OCI-LY7 (cell line): ENCODE results near the gene MBD3.

Experiments
- EZH2phosphoT487 ChIP-seq: fragments of 200-600 bp; sonication (generic); IDR thresholded peaks from 2 replicates; pipeline ENCODE4 v1.6.1; 2018; ENCODE audit warnings: low read depth, borderline replicate concordance, mild to moderate bottlenecking, mixed run types, antibody characterized with exemption, low read length, moderate library complexity, mixed read lengths
- TF ChIP-seq, protein P1 (sequence below): fragments of 200-600 bp; sonication (generic); conservative IDR thresholded peaks from 2 replicates; pipeline ENCODE4 v1.5.1; 2014; ENCODE audit warnings: mild to moderate bottlenecking, antibody characterized with exemption, low read length, moderate library complexity, mixed read lengths

DNA sequence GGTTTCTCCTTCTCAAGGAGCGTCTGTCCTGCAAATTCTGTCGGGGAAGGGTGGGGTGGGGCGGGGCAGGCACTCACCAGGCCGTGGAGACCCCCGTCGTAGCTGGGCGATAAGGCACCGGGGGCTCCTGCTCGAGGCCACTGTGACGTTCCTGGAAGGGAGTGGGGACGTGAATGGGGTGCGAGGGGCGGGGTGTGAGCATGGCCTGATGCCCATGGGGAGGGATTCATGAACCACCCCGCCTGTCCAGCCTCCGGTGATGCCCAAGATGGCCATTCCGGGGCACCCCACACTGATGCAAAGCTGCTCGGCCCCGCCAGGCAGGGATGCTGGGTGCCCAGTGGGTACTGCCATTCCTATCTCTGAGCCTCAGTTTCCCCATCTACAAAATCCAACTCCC is 27.0 kb upstream of the MBD3 start:
- TF ChIP-seq, protein P1, sequence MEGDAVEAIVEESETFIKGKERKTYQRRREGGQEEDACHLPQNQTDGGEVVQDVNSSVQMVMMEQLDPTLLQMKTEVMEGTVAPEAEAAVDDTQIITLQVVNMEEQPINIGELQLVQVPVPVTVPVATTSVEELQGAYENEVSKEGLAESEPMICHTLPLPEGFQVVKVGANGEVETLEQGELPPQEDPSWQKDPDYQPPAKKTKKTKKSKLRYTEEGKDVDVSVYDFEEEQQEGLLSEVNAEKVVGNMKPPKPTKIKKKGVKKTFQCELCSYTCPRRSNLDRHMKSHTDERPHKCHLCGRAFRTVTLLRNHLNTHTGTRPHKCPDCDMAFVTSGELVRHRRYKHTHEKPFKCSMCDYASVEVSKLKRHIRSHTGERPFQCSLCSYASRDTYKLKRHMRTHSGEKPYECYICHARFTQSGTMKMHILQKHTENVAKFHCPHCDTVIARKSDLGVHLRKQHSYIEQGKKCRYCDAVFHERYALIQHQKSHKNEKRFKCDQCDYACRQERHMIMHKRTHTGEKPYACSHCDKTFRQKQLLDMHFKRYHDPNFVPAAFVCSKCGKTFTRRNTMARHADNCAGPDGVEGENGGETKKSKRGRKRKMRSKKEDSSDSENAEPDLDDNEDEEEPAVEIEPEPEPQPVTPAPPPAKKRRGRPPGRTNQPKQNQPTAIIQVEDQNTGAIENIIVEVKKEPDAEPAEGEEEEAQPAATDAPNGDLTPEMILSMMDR = no peak
- TF ChIP-seq EZH2phosphoT487 = no peak
